MG63 (cell line): ENCODE data around the gene ZNF697. TPM values are rescaled to one million over a fixed set of nuclear protein-coding genes. Genes with fewer than 3 reads are reported as not detected.

Experiments
- DNase-seq: peaks from one replicate; pipeline ENCODE4 v3.0.0-alpha.2; 2020
- H3K27me3 ChIP-seq: fragments of 250-450 bp; sonication (Bioruptor Pico); 2 replicates; pipeline ENCODE4 v1.5.1; 2020; ENCODE audit warnings: mild to moderate bottlenecking, moderate library complexity
- H3K36me3 ChIP-seq: fragments of 250-450 bp; sonication (Bioruptor Pico); 2 replicates; pipeline ENCODE4 v1.5.1; 2020; ENCODE audit warnings: mild to moderate bottlenecking, moderate library complexity
- H3K4me3 ChIP-seq: fragments of 250-450 bp; sonication (Bioruptor Pico); 2 replicates; pipeline ENCODE4 v1.5.1; 2020; ENCODE audit warnings: mild to moderate bottlenecking, moderate library complexity
- H3K9me3 ChIP-seq: fragments of 250-450 bp; sonication (Bioruptor Pico); 2 replicates; pipeline ENCODE4 v1.5.1; 2020; ENCODE audit warnings: mild to moderate bottlenecking, moderate library complexity
- total RNA-seq: library from RNA; depleted of rRNA; stranded (reverse); fragments of >200 nt; shearing (Covaris generic); gene quantifications from 2 replicates; pipeline ENCODE4 v1.2.3, GENCODE V29; 2014; ENCODE audit warnings: low replicate concordance

ZNF697 gene
- total RNA-seq, 1 experiment from 2014 or later: 0.23 TPM

DNA sequence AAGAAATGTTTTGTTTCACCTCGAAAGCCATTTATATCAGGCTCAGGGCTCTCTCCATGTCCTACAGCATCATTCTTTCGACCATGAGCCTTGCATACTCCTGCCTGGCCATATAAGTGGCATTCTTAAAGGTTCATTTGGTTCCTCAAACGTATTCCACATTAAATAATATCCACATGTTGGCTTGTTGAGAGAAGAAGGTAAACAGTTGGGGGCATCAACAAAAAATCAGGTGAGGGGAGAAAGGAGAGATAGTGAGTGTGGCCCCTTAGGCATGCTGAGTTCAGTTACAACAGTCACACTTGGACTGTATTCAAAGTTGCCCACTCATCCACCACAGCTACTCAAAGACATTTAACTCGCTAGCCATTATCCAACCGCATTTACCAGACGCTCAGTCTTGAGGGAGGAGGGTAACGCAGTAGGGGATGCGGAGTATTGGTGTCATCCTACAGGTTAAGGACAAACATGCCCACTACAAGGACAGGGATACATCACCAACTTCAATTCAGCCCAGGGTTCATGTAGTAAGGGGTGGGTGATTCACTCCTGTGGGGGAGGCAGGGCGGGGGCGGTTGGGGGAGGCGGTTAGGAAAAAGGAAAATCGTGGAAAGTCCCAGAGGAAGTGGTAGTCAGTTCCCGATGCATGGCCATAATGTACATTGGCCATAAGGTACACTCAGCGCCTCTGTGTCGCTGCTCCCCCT is 1.4 kb downstream of the ZNF697 start:
- DNase-seq: peak; percentile 18
- Histone ChIP-seq H3K4me3 (peak overlapping the region; percentile 87), H3K27me3 (peaks cover 2% of the 10 kb centered on the region; the same call in 1 of the 2 replicates)

DNA sequence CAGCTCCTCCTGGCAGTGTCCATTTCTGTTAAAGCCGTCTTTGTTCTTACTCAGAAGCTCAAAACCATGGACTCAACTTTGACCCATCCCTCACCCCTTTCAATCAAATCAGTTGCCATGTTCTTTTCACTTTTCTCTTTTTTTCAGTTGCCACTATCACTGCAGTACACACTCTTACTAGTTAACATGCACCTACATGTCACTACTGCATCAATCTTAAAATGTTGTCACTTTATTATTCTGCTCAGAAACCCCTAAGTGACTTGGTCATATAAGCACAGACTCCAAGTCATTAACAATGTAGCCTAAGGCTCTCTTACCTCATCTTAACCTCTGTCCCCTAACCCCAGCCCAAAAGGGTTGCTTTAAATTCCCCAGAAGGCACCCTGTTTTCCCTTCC is 9.0 kb downstream of the ZNF697 start:
- H3K36me3 ChIP-seq: no peaks in the 10 kb centered on the region; the same call in 1 of the 2 replicates
- no peak for DNase-seq
- H3K9me3 ChIP-seq: no peaks in the 10 kb centered on the region
- no peak overlapping the region for H3K4me3 ChIP-seq
- no peaks in the 10 kb centered on the region for H3K27me3 ChIP-seq

More for the DNA sequence above, 1.4 kb downstream of the ZNF697 start:
- no peaks in the 10 kb centered on the region for H3K9me3 ChIP-seq
- H3K36me3 ChIP-seq: no peaks in the 10 kb centered on the region; the same call in 1 of the 2 replicates

DNA sequence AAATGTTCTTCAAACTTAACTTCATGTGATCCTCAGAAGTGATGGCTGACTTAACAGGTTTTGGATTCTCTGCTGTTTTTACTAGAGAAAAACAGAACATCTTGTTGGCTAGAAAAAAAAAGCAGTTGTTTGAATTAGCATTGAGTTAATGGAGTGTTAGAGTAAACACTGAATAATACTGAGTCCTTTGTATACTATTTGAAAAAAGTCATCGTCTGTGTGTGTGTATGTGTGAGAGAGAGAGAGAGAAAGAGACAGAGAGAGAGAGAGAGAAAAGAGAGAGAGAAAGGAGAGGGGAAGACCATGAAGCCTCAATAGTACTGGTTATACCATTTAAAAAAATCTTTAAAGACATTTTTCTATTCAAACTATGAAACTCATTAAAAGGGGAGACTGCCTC is 10.4 kb downstream of the ZNF697 start:
- DNase-seq: no peak
- Histone ChIP-seq H3K4me3 (no peak overlapping the region), H3K36me3 (no peaks in the 10 kb centered on the region; the same call in 1 of the 2 replicates), H3K9me3 (no peaks in the 10 kb centered on the region), H3K27me3 (no peaks in the 10 kb centered on the region)

DNA sequence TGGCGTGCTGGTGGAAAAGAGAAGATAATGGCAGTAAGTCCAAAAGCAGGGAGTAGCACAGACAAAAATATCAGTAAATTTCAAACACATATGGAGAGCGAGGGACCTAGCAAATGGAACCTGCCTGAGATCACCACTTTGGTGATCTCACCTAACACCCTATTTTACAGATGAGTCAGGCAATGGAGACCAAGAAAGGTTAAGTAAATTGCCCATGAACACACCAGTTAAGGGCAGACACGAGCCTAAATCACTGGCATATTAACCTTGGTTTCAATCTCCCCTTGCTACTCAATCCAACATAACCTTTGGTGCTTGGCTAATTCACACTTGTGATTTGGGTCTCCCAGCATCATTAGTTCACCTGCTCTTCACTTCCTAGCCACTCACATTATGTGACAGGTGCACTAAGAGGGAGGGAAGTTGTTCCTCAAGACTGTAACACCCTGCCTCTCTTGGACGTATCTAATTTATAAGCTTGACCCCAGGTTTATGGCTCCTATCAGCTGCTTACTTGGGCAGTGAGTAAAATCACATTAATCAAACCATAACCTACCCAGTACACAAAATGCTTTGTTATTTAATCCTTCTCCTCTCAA is 11.5 kb downstream of the ZNF697 start:
- H3K27me3 ChIP-seq: no peaks in the 10 kb centered on the region
- no peak for DNase-seq
- no peak overlapping the region for H3K4me3 ChIP-seq
- no peaks in the 10 kb centered on the region for H3K9me3 ChIP-seq
- no peaks in the 10 kb centered on the region for H3K36me3 ChIP-seq

DNA sequence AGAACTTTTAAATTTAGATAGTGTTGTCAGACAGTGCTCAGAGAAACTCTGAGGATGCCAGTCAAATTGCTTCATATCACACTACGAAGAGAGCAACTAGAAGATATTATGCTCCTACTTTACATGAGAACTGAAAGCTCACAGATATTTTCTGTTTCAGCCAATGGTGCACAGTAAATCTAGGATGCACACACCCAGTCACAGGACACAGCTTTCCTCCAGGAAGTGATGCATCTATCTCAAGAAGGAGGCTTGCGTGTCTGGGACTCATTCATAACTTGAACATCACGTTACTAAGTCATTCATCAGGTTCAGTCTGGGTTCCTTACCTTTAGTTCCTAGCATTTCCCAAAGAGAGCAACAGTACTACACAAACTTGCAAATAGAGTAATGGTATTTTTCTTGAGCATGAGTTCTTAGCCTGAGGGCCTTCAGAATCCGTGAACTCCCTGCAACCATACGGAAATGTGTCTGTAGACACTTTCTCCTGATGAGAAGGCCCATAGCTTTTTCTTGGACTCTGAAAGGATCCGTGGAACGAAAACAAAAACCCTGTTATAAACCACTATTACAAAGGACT is 12.2 kb downstream of the ZNF697 start:
- DNase-seq: no peak
- H3K9me3 ChIP-seq: no peaks in the 10 kb centered on the region
- H3K4me3 ChIP-seq: no peak overlapping the region
- H3K27me3 ChIP-seq: no peaks in the 10 kb centered on the region
- no peaks in the 10 kb centered on the region for H3K36me3 ChIP-seq

DNA sequence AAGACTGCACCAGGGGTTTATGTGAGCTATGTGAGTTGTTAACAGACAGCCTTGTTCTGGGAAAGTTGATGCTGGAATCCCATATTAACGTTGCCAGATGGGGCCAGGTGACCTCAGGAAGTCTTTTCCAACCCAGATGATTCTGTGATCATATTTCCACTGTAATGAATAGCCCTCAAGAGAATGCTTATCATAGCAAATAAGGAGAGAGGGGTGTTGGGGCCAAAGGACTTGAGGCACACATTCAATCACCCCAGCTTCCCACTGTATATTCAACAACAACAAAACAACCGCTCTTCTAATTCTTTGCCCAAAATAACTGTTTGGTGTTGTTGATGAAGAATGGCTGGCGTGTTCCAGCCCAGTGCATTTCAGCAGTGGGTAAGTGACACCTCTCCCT is 14.1 kb downstream of the ZNF697 start:
- Histone ChIP-seq H3K27me3 (no peaks in the 10 kb centered on the region), H3K4me3 (no peak overlapping the region), H3K36me3 (no peaks in the 10 kb centered on the region), H3K9me3 (no peaks in the 10 kb centered on the region)
- no peak for DNase-seq

DNA sequence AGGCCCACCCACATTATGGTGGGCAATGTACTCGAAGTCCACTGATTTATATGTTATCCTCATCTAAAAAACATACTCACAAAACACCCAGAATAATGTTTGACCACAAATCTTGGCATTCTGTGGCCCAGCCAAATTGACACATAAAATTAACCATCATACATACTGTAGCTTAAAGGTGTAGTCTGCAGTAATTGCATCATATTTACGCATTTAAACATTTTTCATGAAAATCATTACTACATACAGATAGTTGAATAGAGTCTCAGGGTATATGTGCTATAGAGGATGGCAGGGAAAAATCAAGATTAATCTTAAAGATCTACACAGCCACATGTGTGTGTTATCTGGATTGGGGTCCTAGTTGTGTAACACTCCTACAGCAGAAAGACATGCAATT is 14.5 kb downstream of the ZNF697 start:
- Histone ChIP-seq H3K4me3 (no peak overlapping the region), H3K9me3 (no peaks in the 10 kb centered on the region), H3K27me3 (no peaks in the 10 kb centered on the region), H3K36me3 (no peaks in the 10 kb centered on the region)
- no peak for DNase-seq

DNA sequence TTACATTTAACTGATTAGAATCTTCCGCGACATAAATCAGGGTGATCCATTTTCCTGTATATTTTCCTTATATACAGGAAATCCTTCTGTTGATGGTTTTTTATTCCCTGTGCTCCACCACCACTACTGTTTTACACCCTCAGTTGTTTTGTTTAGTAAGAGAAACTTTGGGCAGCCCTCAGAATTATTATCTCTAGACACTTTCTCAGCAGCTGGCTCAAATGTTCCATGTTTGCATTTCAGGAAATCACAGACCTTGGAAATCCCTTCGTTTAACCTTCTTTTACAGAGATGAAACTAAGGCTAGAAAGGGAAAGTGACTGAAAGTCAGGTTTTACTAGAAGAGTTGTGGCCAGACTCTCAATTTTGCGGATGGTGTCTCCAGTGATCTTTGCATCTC is 15.2 kb downstream of the ZNF697 start:
- Histone ChIP-seq H3K4me3 (no peak overlapping the region), H3K9me3 (no peaks in the 10 kb centered on the region), H3K27me3 (no peaks in the 10 kb centered on the region), H3K36me3 (no peaks in the 10 kb centered on the region)
- no peak for DNase-seq

DNA sequence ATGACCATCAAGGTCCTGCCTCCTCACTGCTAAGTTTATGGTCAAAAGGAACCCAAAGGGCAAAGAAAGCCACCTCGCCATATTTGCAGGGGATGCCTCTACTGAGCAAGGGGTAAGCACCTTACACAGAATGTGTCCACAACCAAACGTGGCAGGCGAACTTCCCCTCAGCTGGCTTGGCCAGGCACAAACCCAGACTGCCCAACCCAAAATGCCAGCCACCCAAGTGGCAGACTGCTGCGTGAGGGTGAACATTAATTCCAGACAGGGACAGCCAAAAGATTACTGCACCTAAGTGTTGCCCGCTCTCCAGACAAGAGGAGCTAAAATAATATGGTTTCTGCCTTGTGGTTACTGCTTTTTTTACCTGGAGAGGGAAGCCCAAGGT is 16.0 kb downstream of the ZNF697 start:
- Histone ChIP-seq H3K4me3 (no peak overlapping the region), H3K9me3 (no peaks in the 10 kb centered on the region), H3K27me3 (no peaks in the 10 kb centered on the region), H3K36me3 (no peaks in the 10 kb centered on the region)
- DNase-seq: no peak

DNA sequence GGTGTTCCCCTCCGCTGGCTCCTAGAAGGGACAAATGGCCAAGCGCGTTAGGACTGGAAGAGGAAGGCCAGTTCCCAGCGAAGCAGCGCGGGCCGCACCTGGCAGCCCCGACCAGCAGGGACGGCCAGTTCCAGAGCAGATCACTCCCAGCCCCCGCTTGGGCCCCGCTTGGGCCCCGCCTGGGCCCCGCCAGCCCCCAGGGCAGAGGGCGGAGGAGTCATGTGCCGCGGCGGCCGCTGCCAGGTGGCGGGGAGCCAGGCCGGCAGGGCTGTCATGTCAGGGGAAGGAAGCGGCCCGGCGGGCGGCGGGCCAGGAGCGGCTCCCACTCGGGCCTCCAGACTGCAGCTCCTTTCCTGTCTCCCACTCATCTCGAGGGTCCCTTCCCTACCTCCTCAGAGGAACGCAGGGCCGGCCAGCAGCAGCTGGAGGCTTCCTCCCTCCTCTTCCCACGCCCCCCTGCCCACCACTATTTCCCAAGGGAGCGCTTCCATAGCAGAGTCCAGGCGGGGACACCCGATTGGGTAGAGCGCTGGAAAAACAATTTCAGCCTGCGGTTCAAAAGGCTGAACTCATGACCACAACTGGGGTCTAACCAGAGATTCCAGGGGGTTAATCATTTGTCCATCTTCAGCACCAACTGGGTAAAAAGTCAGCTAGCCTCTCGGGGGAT is 16.5 kb downstream of the ZNF697 start:
- Histone ChIP-seq H3K27me3 (no peaks in the 10 kb centered on the region), H3K4me3 (no peak overlapping the region), H3K9me3 (no peaks in the 10 kb centered on the region), H3K36me3 (no peaks in the 10 kb centered on the region)
- DNase-seq: peak; percentile 85

DNA sequence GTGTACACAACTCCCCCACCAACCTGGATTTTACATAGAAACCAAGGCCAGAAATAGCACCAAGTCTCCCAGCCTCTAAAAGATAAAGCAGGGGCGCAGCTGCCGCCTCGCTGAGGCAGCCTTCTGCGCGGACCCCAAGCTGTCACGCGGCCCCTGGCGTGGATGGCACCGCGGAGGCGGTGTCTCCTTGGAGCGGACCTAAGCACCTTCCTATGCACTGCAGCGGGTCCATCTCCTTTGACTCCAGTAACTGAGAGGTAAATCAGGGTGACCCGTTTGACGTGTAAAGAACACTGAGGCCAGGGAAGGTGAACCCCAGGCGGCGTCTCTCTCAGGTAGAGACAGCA is 17.0 kb downstream of the ZNF697 start:
- Histone ChIP-seq H3K27me3 (no peaks in the 10 kb centered on the region), H3K4me3 (no peak overlapping the region), H3K36me3 (no peaks in the 10 kb centered on the region), H3K9me3 (no peaks in the 10 kb centered on the region)
- DNase-seq: no peak

DNA sequence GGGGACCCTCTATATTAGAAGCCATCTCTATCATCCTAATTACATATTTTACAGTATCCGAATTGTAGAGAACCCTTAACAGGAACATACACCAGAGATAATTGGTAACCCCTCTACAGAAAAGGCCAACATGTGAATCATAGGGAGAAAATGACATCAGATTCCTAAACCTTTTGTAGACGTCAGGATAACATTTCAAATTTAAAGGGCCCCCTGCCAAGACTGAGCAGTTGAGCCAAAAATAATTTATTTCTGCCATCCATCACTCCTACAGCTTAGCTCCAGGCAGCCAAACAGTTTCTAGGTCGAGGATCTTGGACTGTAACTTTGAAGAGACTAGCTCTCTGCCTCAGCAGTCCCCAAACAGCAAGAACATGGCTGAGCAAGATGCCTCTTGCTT is 21.2 kb downstream of the ZNF697 start:
- no peaks in the 10 kb centered on the region for H3K9me3 ChIP-seq
- DNase-seq: no peak
- no peak overlapping the region for H3K4me3 ChIP-seq
- H3K36me3 ChIP-seq: no peaks in the 10 kb centered on the region
- H3K27me3 ChIP-seq: no peaks in the 10 kb centered on the region

DNA sequence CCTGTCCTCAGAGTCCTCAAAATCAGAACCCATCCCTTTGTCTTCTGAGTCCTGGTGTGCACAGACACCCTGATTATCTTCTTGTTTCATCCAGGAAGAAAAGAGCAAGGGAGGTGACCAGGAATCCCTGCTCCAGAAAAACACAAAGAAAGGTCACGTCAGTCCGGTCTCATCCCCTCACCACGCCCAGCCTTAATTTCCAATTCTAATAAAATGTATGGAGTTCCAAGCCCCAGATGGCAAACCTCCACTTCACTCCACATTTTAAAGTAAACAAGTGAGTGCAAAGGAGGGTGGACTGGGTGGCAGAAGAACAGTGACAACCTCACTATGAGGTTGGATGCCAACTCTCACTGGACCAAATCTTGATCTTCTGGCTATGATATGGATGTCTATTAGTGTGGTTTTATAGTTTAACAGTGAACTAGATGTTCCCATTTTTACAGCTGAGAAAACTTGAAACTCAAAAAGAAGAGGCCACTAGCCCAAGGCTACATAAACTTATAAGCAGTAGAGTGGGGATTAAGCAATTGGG is 22.0 kb downstream of the ZNF697 start:
- Histone ChIP-seq H3K27me3 (no peaks in the 10 kb centered on the region), H3K9me3 (no peaks in the 10 kb centered on the region), H3K36me3 (no peaks in the 10 kb centered on the region), H3K4me3 (no peak overlapping the region)
- DNase-seq: no peak

DNA sequence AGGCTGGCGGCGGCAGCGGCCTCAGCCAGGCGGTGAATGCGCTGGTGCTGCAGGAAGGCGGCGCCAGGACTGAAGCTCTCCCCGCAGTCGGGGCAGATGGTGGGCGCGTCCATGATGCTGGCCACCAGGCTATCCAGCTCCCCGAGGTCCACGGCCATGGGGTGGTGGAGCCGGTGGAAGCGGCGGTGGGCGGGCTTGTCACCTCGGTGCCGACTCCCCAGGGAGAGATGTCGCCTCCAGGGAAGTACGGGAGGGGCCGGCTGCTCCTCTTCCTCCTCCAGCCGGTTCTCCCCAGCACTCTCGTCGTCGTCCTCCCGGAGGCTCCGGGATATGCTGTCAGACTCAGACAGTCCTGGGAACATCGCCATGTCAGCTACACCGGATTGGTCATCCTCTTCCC is 24.4 kb downstream of the ZNF697 start:
- no peaks in the 10 kb centered on the region for H3K27me3 ChIP-seq
- no peaks in the 10 kb centered on the region for H3K9me3 ChIP-seq
- no peaks in the 10 kb centered on the region for H3K36me3 ChIP-seq
- no peak overlapping the region for H3K4me3 ChIP-seq
- DNase-seq: no peak

DNA sequence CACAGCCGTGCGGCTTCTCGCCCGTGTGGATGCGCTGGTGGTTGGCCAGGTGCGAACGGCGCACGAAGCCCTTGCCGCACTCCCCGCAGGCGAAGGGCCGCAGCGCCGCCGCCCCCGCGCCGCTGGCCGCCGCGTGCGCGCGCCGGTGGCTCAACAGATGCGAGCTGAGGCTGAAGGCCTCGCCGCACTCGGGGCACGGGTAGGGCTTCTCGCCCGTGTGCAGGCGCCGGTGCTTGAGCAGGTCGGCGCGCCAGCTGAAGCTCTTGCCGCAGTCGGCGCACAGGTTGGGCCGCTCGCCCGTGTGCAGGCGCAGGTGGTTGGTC is 24.9 kb downstream of the ZNF697 start:
- Histone ChIP-seq H3K9me3 (no peaks in the 10 kb centered on the region), H3K36me3 (no peaks in the 10 kb centered on the region), H3K27me3 (no peaks in the 10 kb centered on the region), H3K4me3 (no peak overlapping the region)
- no peak for DNase-seq

DNA sequence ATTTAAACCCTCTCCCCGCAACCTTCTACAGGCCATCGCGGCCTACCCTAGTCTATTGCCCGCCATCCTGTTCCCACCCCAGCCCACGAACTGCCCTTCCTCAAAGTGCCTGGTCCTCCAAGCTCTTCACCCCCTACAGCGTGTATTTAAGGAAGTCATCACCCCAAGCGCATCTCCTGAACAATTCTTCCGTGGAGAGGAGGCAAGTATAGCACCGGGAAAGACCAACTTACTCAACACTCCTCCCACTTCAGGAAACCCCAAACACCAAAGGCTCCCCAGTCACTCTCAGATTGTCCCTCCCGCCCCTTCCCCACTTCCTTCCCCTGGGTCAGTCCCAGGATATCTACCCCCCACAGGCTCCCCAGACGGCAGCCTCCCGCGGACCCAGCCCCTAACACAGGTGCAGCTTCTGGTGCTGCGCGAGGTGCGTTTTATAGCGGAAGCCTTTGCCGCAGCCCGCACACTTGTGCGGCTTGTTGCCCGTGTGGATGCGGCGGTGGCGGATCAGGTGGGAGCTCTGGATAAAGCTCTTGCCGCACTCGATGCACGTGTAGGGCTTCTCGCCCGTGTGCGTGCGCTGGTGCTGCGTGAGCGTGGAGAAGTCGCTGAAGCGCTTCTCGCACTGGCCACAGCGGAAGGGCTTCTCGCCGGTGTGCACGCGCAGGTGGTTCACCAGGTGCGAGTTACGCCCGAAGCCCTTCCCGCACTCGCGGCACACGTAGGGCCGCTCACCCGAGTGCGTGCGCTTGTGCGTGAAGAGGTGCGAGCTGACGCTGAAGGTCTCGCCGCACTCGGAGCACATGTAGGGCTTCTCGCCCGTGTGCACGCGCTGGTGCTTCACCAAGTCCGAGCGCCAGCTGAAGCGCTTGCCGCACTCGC is 25.5 kb downstream of the ZNF697 start:
- no peaks in the 10 kb centered on the region for H3K9me3 ChIP-seq
- no peaks in the 10 kb centered on the region for H3K27me3 ChIP-seq
- H3K36me3 ChIP-seq: no peaks in the 10 kb centered on the region
- DNase-seq: no peak
- H3K4me3 ChIP-seq: no peak overlapping the region

DNA sequence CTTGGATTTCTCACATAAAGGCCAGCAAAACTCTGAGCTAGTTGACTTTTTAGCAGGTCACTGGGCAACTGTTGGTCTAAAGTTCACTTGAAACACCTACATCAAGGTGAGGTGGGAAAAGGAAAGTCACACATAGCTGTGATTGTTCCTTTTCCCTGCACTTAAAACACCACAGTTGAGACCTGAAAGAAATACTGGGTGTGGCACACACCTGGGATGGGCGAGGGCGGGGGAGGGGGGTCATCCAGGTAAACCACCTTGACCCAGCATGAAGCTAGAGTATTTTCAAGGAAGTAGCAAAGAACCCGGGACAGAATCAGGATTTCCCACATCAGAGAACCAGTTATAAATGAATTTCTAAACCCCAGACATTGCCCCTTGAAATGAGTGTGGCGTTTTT is 26.4 kb downstream of the ZNF697 start:
- no peaks in the 10 kb centered on the region for H3K27me3 ChIP-seq
- DNase-seq: no peak
- no peaks in the 10 kb centered on the region for H3K9me3 ChIP-seq
- H3K36me3 ChIP-seq: no peaks in the 10 kb centered on the region
- H3K4me3 ChIP-seq: no peak overlapping the region
